ENCODE results near the gene JCAD.

DNA sequence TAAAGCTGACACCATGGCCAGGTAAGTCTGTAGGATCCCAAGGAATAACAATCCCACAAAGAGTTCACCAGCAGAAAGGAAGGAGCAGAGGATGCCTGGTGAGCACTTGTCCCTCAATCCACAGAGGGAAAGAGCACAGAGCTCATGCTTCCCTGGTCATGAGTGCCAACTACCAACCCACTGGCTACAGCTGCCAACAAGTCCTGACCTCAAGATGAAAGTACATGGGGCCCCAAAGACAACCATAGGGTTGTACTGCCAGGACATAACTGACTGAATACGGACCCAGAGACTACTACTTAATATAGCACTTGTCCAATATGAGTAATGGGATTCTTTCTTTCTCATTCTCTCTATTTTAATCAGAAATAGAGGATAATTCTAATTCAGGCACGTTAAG lies 83.3 kb downstream of the JCAD start:
- no peak for TF ChIP-seq POLR2AphosphoS5 (IDR thresholded peaks at IDR 0.05)
- no peak for TF ChIP-seq EZH2 (IDR thresholded peaks at IDR 0.05; ENCODE audit: borderline replicate concordance, insufficient read depth, low read length, poor library complexity, severe bottlenecking)
- TF ChIP-seq, protein P1, sequence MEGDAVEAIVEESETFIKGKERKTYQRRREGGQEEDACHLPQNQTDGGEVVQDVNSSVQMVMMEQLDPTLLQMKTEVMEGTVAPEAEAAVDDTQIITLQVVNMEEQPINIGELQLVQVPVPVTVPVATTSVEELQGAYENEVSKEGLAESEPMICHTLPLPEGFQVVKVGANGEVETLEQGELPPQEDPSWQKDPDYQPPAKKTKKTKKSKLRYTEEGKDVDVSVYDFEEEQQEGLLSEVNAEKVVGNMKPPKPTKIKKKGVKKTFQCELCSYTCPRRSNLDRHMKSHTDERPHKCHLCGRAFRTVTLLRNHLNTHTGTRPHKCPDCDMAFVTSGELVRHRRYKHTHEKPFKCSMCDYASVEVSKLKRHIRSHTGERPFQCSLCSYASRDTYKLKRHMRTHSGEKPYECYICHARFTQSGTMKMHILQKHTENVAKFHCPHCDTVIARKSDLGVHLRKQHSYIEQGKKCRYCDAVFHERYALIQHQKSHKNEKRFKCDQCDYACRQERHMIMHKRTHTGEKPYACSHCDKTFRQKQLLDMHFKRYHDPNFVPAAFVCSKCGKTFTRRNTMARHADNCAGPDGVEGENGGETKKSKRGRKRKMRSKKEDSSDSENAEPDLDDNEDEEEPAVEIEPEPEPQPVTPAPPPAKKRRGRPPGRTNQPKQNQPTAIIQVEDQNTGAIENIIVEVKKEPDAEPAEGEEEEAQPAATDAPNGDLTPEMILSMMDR (IDR thresholded peaks at IDR 0.05; ENCODE audit: poor library complexity, severe bottlenecking), result no peak
- TF ChIP-seq RAD21 (conservative IDR thresholded peaks at IDR 0.05), result no peak
- no peak for TF ChIP-seq EP300 (conservative IDR thresholded peaks at IDR 0.05; ENCODE audit: poor library complexity, severe bottlenecking)
- no peak for TF ChIP-seq TAF1 (IDR thresholded peaks at IDR 0.05; ENCODE audit: low read depth)
- TF ChIP-seq, protein P2, sequence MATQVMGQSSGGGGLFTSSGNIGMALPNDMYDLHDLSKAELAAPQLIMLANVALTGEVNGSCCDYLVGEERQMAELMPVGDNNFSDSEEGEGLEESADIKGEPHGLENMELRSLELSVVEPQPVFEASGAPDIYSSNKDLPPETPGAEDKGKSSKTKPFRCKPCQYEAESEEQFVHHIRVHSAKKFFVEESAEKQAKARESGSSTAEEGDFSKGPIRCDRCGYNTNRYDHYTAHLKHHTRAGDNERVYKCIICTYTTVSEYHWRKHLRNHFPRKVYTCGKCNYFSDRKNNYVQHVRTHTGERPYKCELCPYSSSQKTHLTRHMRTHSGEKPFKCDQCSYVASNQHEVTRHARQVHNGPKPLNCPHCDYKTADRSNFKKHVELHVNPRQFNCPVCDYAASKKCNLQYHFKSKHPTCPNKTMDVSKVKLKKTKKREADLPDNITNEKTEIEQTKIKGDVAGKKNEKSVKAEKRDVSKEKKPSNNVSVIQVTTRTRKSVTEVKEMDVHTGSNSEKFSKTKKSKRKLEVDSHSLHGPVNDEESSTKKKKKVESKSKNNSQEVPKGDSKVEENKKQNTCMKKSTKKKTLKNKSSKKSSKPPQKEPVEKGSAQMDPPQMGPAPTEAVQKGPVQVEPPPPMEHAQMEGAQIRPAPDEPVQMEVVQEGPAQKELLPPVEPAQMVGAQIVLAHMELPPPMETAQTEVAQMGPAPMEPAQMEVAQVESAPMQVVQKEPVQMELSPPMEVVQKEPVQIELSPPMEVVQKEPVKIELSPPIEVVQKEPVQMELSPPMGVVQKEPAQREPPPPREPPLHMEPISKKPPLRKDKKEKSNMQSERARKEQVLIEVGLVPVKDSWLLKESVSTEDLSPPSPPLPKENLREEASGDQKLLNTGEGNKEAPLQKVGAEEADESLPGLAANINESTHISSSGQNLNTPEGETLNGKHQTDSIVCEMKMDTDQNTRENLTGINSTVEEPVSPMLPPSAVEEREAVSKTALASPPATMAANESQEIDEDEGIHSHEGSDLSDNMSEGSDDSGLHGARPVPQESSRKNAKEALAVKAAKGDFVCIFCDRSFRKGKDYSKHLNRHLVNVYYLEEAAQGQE (IDR thresholded peaks at IDR 0.05; ENCODE audit: borderline replicate concordance), result no peak
- no peak for TF ChIP-seq SMC3 (conservative IDR thresholded peaks at IDR 0.05; ENCODE audit: poor library complexity)
